NCI-H2107 (cell line): ENCODE measurements around the gene ZSCAN5B.

ENCODE experiments used
- DNase-seq: peaks from one replicate; lab custom pipeline; 2025; lab: John Stamatoyannopoulos, UW

ZSCAN5B gene

DNA sequence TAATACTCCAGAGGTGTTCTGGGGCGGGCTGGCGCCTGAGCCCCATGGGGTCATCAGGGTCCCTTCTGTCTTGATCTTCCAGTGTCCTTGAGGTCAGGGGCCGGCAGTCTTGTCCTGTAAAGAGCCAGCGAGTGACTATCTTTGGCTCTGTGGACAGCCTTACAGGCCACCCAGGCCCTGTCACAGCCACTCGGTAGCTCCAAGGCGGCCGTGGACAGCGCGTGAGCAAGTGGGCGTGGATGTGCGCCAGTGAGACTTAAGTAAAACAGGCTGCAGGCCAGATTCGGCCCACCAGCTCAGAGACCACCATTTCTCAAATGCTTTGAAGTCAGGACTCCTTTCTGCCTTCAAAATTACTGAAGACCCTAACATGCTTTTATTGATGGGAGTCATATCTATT, 52.8 kb downstream of the ZSCAN5B start:
- no peak for DNase-seq

DNA sequence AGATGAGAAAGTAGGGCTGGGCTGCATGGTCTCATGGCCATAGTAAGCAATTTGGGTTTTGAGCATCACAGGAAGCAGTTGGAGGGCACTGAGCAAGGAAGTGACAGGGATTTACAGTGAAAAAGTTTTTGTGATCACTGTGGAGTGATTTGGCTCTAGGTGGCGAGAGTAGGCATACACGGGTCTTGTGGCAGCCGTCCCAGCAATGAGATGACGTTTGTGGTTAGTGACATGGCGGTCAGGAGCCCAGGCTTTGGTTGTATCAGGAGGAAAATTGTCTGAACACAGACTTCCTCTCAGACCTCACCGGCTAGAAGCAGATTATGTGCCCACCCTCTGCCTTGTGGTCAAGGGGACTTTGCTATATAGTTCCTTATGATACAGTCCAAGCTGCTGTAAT, 53.2 kb downstream of the ZSCAN5B start:
- no peak for DNase-seq

GRCh38 chr19:56142897-56143434, 54.6 kb downstream of the ZSCAN5B start:
- DNase-seq, result no peak

DNA sequence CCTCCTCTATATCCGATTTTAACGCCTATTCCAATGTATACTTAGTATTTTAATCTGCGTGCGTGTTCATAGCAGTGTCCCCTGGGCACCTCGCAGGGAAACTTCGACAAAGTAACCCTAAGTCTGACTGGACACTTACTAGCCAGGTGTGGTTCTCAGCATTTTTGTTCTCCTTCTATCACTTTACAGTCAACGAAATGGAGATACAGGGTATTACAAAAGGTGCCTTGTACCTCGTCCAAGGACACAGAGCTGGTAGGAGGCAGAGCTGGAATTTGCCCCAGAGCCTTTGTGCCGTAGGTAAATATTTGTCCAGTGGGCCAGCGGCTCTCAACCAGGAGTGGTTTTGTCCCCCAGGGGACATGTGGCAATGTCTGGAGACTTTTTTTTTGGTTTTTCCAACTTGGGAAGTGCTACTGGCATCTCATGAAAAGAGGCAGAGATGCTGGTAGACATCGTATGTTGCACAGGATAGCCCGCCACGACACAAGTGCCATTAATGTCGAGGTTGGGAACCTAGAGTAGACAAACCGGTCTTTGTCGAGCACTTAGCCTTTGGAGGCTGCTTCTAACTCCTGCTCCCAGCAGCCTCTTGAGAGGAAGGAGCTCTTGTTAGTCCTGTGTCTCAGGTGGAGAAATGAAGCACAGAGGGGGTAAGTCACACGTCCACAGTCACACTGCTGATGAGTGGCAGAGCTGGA, 55.3 kb downstream of the ZSCAN5B start:
- DNase-seq, result no peak

DNA sequence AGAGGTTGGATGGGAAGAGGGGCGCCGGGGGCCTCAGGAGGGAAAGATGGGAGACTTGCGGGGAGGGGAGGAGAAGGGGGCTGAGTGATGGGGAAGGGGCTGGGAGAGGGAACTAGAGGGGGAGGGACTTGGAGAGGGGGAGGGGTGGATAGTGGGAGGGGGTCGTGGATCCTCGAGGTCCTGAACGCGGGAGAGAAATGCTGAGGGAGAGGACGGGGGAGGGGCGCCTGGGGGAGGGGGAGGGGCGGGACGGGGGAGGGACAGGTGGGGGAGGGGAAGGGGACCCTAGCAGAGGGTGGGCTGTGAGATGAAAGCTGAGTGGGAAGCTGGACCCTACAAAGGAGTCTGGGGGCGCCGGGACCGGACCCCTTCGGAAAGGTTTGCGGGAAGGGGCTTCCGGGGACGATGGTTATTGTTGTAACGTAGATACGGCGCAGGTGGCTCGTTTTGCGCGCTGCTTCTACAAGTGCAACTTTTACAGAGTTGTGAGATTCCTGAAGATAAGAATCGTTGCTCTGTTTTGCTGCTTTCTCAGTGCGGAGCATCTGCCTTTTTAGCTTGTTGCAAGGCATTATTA, 56.1 kb downstream of the ZSCAN5B start:
- DNase-seq, result no peak

GRCh38 chr19:56140583-56141416, 56.8 kb downstream of the ZSCAN5B start, which contains the start of gene ZNF444:
ZNF444 (plus strand) TSS chr19:56141287; CDS start chr19:56146912, 5,625 bp downstream.
- peak; percentile 99 for DNase-seq

DNA sequence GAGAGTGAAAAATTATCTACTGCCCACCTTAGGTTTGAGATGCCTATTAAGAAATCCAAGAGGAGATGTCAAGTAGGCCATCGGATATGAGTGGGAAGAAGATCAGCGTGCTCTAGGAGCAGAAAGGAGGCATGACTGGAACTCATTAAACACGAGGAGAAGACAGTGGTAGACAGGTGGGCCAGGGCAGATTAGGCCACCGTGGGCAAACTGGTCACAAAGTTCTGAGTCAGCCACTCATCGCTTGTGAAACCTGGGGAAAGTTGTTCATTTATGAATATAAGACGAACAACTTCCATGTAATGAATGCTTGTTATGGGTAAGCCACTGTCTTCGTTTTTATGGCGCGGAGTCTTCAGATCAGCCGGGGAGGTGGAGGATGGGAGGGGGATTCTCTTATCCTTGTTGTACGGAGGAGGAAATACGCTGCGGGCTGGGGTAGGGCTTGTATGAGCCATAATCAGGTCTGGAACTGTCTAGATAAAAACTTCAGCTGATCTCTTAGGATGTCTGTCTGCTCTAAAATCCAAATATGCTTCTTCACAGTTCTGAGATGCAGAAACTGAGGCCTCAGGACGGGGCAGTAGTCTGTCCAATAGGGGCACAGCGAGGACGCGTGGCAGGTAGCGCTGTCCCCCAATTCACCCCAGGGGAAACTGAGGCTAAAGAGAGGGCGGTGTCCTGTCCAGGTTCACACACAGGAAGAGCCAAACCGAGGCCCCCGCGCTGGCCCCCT, 57.6 kb downstream of the ZSCAN5B start:
- DNase-seq, result no peak
